Osteoblast (primary cell): ENCODE results near the gene GRAMD1B. TPM values are rescaled to one million over a fixed set of nuclear protein-coding genes. Genes with fewer than 3 reads are reported as not detected.

ENCODE experiments used
- DNase-seq: peaks from one replicate; pipeline ENCODE4 v3.0.0; 2011; ENCODE audit warnings: low spot score, mixed read lengths; ENCODE audit not compliant: insufficient read length; ENCODE audit errors: missing footprints
- H2AFZ ChIP-seq: 2 replicates; pipeline ENCODE4 v1.6.0; 2011; ENCODE audit warnings: mild to moderate bottlenecking, low read length
- H3K27ac ChIP-seq: 2 replicates; pipeline ENCODE4 v1.5.1; 2011; ENCODE audit warnings: mild to moderate bottlenecking, low read depth, low read length, moderate library complexity
- H3K27me3 ChIP-seq: 2 replicates; pipeline ENCODE4 v1.6.0; 2012; ENCODE audit warnings: mild to moderate bottlenecking, control low read depth, inconsistent platforms, low read length, moderate library complexity; ENCODE audit not compliant: insufficient read depth
- H3K36me3 ChIP-seq: 2 replicates; pipeline ENCODE4 v1.5.1; 2011; ENCODE audit warnings: mild to moderate bottlenecking, low read length, control low read depth, moderate library complexity; ENCODE audit not compliant: insufficient read depth
- H3K4me1 ChIP-seq: 2 replicates; pipeline ENCODE4 v1.5.1; 2011; ENCODE audit warnings: mild to moderate bottlenecking, low read length, control low read depth, moderate library complexity; ENCODE audit not compliant: insufficient read depth
- H3K4me2 ChIP-seq: 2 replicates; pipeline ENCODE4 v1.6.0; 2011; ENCODE audit warnings: mild to moderate bottlenecking, low read length; ENCODE audit not compliant: insufficient read depth
- H3K4me3 ChIP-seq: fragments of 200-600 bp; sonication (generic); 3 replicates; pipeline ENCODE4 v1.5.1; 2012; ENCODE audit warnings: mild to moderate bottlenecking, low read length, inconsistent platforms; ENCODE audit not compliant: insufficient read depth
- H3K79me2 ChIP-seq: 2 replicates; pipeline ENCODE4 v1.6.0; 2012; ENCODE audit warnings: mild to moderate bottlenecking, low read length, control low read depth, inconsistent platforms; ENCODE audit not compliant: insufficient read depth
- H3K9me3 ChIP-seq: 2 replicates; pipeline ENCODE4 v1.5.1; 2011; ENCODE audit warnings: low read depth, low read length, control low read depth
- H4K20me1 ChIP-seq: 2 replicates; pipeline ENCODE4 v1.6.0; 2012; ENCODE audit warnings: mild to moderate bottlenecking, low read length, control low read depth; ENCODE audit not compliant: insufficient read depth
- CTCF ChIP-seq: IDR thresholded peaks from 2 replicates; pipeline ENCODE4 v1.5.1; 2011; ENCODE audit warnings: mild to moderate bottlenecking, low read depth, low read length, moderate library complexity; ENCODE audit errors: extremely low read depth
- total RNA-seq: library from RNA; depleted of rRNA; stranded (reverse); fragments of >200 nt; gene quantifications from 2 replicates; pipeline ENCODE4 v1.2.3, GENCODE V29; 2012

The GRAMD1B gene
- total RNA-seq, 1 donor: 15.2 TPM

- DNase-seq: no peak
- no peak overlapping the region for H3K27ac ChIP-seq
Observed at GRCh38 chr11:123525511-123525918, 95.4 kb downstream of the GRAMD1B start.

DNA sequence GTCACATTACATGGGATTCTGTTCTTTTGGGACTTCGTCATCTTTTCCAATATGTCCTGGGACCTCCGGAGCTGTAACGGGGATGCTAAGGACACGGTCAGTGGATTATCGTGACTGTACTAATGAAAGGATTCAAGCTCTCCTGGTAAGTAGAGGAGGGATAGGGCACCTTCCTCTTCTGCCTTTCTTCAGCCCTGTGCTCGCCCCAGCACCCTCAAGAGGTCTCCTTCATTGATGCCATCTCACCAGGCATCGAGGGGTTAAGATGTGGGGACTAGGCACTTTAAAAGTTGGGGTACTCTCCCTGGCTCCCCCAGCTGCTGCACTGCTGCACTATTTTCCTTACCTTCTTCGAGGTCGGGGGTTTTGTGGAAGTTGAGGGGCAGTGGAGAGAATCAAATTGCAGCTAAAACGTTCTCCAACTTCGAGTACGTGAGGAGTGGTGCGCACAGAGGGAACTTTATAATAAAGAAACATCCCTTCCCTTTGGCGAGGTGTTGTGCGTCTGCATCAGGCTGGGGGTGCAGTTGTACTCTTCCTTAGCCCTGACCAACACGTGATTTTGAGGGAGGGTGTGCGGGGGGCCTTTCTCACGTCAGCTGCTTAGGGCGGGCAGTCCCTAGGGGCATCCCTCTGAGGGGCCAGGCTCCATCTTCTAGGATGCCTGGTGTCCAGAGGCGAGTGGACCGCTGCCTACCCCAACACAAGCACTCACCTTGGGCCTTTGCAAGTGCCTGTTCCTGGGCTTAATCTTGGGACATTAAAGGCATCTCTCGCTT is 96.1 kb downstream of the GRAMD1B start:
- Histone ChIP-seq H4K20me1 (peaks cover 33% of the 10 kb centered on the region), H2AFZ (peak overlapping the region; percentile 58), H3K4me2 (peak overlapping the region; percentile 72)

More at GRCh38 chr11:123525511-123525918, 95.4 kb downstream of the GRAMD1B start:
- Histone ChIP-seq H3K4me1 (peaks cover 6% of the 10 kb centered on the region), H3K27me3 (no peaks in the 10 kb centered on the region), H2AFZ (peak overlapping the region; percentile 58), H3K36me3 (no peaks in the 10 kb centered on the region), H4K20me1 (peaks cover 33% of the 10 kb centered on the region), H3K4me2 (peak overlapping the region; percentile 72), H3K4me3 (peak overlapping the region; percentile 66), H3K79me2 (peaks cover 83% of the 10 kb centered on the region), H3K9me3 (no peaks in the 10 kb centered on the region)
- TF ChIP-seq CTCF: no peak

DNA sequence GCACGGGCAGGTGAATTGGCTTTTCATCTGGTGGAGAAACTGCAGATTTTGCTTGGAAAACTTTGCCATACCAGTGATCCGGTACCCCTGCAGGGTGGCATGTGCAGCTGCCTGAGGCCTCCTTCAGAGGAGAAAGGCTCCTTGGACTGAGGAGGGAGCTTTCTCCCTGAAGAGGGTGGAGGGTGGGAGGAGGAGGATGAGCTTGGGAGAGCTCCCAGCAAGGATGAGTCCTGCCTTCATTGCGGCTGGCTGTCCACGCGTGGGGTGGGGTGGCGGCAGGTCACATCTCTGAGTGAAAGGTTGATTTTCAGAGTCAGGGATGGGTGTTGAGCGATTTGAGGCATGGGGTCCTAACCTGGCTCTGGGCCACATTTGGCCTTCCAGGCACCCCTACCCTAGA is 96.8 kb downstream of the GRAMD1B start:
- Histone ChIP-seq H3K9me3 (no peaks in the 10 kb centered on the region), H4K20me1 (peaks cover 27% of the 10 kb centered on the region), H3K27ac (no peak overlapping the region), H3K4me2 (no peak overlapping the region), H3K36me3 (no peaks in the 10 kb centered on the region), H3K4me1 (peaks cover 6% of the 10 kb centered on the region), H2AFZ (no peak overlapping the region), H3K4me3 (no peak overlapping the region), H3K79me2 (peaks cover 74% of the 10 kb centered on the region), H3K27me3 (no peaks in the 10 kb centered on the region)
- DNase-seq: no peak
- no peak for TF ChIP-seq CTCF

More for the DNA sequence above, 96.1 kb downstream of the GRAMD1B start:
- Histone ChIP-seq H3K27ac (no peak overlapping the region), H3K4me3 (peak overlapping the region; percentile 66), H3K4me1 (peaks cover 6% of the 10 kb centered on the region), H3K79me2 (peaks cover 81% of the 10 kb centered on the region), H3K36me3 (no peaks in the 10 kb centered on the region), H3K9me3 (no peaks in the 10 kb centered on the region), H3K27me3 (no peaks in the 10 kb centered on the region)
- DNase-seq: no peak
- TF ChIP-seq CTCF: no peak

- no peaks in the 10 kb centered on the region for H3K9me3 ChIP-seq
- H3K36me3 ChIP-seq: no peaks in the 10 kb centered on the region
- no peak overlapping the region for H3K27ac ChIP-seq
- no peak overlapping the region for H3K4me3 ChIP-seq
- H3K79me2 ChIP-seq: peaks cover 74% of the 10 kb centered on the region
- H4K20me1 ChIP-seq: peaks cover 33% of the 10 kb centered on the region
- no peak for DNase-seq
- peaks cover 6% of the 10 kb centered on the region for H3K4me1 ChIP-seq
- no peaks in the 10 kb centered on the region for H3K27me3 ChIP-seq
- no peak overlapping the region for H3K4me2 ChIP-seq
- no peak for TF ChIP-seq CTCF
- H2AFZ ChIP-seq: no peak overlapping the region
Observed at GRCh38 chr11:123527526-123527925, 97.5 kb downstream of the GRAMD1B start.
